ENCODE data around the gene RHAG. TPM values are rescaled to one million over a fixed set of nuclear protein-coding genes. Genes with fewer than 3 reads are reported as not detected.
"Not testable (repeated sequence)": the region's sequence is repeated elsewhere in the genome, so short reads cannot be mapped to it uniquely, and the experiment has no call there.

The RHAG gene
- total and polyA plus RNA-seq, 2 experiments from 2014 or later = not detected

DNA sequence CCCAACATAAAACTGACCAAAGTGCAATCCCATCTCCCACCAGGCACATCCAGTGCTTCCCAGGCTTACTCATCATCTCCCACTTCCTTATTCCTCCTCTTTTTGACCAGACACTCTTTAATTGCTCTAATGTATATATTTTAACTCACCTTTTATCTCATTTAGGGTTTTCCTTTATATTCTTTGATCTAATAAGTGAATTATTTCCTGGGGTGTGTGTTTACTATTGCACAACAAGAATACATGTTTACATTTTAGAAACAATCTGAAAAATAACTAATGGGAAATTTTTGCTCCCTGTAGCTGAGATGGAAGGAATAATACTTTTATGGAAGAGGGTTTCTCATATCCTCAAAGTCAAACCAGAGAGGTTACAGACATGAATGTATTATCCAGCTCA lies 18.4 kb downstream of the RHAG start (continued):
- TF ChIP-seq, protein P1, sequence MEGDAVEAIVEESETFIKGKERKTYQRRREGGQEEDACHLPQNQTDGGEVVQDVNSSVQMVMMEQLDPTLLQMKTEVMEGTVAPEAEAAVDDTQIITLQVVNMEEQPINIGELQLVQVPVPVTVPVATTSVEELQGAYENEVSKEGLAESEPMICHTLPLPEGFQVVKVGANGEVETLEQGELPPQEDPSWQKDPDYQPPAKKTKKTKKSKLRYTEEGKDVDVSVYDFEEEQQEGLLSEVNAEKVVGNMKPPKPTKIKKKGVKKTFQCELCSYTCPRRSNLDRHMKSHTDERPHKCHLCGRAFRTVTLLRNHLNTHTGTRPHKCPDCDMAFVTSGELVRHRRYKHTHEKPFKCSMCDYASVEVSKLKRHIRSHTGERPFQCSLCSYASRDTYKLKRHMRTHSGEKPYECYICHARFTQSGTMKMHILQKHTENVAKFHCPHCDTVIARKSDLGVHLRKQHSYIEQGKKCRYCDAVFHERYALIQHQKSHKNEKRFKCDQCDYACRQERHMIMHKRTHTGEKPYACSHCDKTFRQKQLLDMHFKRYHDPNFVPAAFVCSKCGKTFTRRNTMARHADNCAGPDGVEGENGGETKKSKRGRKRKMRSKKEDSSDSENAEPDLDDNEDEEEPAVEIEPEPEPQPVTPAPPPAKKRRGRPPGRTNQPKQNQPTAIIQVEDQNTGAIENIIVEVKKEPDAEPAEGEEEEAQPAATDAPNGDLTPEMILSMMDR (conservative IDR thresholded peaks at IDR 0.05; ENCODE audit: low read depth in 2 of 2) = no peak
- no peak for TF ChIP-seq ZNF114 (CRISPR knock-in tag; IDR thresholded peaks at IDR 0.05)
- TF ChIP-seq NANOG (IDR thresholded peaks at IDR 0.05; ENCODE audit: borderline replicate concordance) = no peak
- no peak for TF ChIP-seq STAT1 (IDR thresholded peaks at IDR 0.05; ENCODE audit: unreplicated experiment)
- no peak for TF ChIP-seq POLR2AphosphoS5 (IDR thresholded peaks at IDR 0.05; ENCODE audit: low read depth)
- TF ChIP-seq, protein P2, sequence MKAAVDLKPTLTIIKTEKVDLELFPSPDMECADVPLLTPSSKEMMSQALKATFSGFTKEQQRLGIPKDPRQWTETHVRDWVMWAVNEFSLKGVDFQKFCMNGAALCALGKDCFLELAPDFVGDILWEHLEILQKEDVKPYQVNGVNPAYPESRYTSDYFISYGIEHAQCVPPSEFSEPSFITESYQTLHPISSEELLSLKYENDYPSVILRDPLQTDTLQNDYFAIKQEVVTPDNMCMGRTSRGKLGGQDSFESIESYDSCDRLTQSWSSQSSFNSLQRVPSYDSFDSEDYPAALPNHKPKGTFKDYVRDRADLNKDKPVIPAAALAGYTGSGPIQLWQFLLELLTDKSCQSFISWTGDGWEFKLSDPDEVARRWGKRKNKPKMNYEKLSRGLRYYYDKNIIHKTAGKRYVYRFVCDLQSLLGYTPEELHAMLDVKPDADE (IDR thresholded peaks at IDR 0.05) = no peak
- TF ChIP-seq, protein P3, sequence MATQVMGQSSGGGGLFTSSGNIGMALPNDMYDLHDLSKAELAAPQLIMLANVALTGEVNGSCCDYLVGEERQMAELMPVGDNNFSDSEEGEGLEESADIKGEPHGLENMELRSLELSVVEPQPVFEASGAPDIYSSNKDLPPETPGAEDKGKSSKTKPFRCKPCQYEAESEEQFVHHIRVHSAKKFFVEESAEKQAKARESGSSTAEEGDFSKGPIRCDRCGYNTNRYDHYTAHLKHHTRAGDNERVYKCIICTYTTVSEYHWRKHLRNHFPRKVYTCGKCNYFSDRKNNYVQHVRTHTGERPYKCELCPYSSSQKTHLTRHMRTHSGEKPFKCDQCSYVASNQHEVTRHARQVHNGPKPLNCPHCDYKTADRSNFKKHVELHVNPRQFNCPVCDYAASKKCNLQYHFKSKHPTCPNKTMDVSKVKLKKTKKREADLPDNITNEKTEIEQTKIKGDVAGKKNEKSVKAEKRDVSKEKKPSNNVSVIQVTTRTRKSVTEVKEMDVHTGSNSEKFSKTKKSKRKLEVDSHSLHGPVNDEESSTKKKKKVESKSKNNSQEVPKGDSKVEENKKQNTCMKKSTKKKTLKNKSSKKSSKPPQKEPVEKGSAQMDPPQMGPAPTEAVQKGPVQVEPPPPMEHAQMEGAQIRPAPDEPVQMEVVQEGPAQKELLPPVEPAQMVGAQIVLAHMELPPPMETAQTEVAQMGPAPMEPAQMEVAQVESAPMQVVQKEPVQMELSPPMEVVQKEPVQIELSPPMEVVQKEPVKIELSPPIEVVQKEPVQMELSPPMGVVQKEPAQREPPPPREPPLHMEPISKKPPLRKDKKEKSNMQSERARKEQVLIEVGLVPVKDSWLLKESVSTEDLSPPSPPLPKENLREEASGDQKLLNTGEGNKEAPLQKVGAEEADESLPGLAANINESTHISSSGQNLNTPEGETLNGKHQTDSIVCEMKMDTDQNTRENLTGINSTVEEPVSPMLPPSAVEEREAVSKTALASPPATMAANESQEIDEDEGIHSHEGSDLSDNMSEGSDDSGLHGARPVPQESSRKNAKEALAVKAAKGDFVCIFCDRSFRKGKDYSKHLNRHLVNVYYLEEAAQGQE (IDR thresholded peaks at IDR 0.05; ENCODE audit: unreplicated experiment) = no peak
- no peak for TF ChIP-seq EZH2 (IDR thresholded peaks at IDR 0.05; ENCODE audit: low read depth, unreplicated experiment)

DNA sequence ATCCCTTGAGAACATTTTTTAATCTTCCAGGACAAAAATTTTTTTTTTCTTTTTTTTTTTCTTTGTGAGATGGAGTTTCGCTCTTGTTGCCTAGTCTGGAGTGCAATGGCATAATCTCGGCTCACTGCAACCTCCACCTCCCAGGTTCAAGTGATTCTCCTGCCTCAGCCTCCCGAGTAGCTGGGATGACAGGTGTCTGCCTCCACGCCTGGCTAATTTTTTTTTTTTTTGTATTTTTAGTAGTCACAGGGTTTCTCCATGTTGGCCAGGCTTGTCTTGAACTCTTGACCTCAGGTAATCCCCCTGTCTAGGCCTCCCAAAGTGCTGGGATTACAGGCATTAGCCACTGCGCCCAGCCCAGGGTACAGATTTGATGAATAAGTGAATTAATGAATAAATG lies 22.5 kb downstream of the RHAG start:
- not testable (repeated sequence) for H3K27ac Mint-ChIP-seq, H3K4me3 ChIP-seq

More for the DNA sequence above, 22.5 kb downstream of the RHAG start:
- not testable (repeated sequence) for H3K4me1 ChIP-seq (ENCODE audit: insufficient read depth); H2AFZ ChIP-seq; H3K27me3 ChIP-seq (ENCODE audit: insufficient read depth); ATAC-seq; H3K79me2 ChIP-seq (replicated peaks; ENCODE audit: insufficient read depth); H3K9me3 Mint-ChIP-seq; H3K4me2 ChIP-seq; H3K27ac ChIP-seq (ENCODE audit: low read depth); DNase-seq (ENCODE audit: low spot score); H3K4me1 Mint-ChIP-seq; H3F3A ChIP-seq (replicated peaks; ENCODE audit: low read depth); H3K36me3 ChIP-seq (ENCODE audit: insufficient read depth); H3K27me3 Mint-ChIP-seq (ENCODE audit: insufficient read depth, low read depth, poor library complexity); H3K4me3 Mint-ChIP-seq; H3K9me2 ChIP-seq (ENCODE audit: insufficient read depth); H4K20me1 ChIP-seq (replicated peaks; ENCODE audit: insufficient read depth); H3K36me3 Mint-ChIP-seq (ENCODE audit: low read depth)

All from GM23338 (cell line).